A549 (cell line): ENCODE data around the gene ACTA2. TPM values are rescaled to one million over a fixed set of nuclear protein-coding genes. Genes with fewer than 3 reads are reported as not detected.

Experiments
- ATAC-seq, 2 experiments: fragments of 200-7000 bp in 1 of 2; fragments of >200 bp in 1 of 2; cut with Nextera tagmentation in 1 of 2; cut with Tn5 transposase in 1 of 2; 3 replicates each; pipeline versions ENCODE4 v1.8.0 to v1.9.1; 2018 to 2020; ENCODE audit warnings: mild to moderate bottlenecking in 1 of 2, moderate library complexity in 1 of 2
- CTCF ChIA-PET: fragments of 300-600 bp; sonication (Branson Sonifier 250); formaldehyde crosslinking; extraction: SDS; loops from one replicate; lab custom pipeline; 2021; ENCODE audit warnings: antibody characterized with exemption, inconsistent platforms; lab: Yijun Ruan, JAX
- POLR2A ChIA-PET: fragments of 350-600 bp; formaldehyde crosslinking; extraction: SDS; loops from one replicate; lab custom pipeline; 2021; ENCODE audit warnings: antibody characterized with exemption, inconsistent platforms; lab: Yijun Ruan, JAX
- DNase-seq, 2 experiments: peaks; one replicate each; pipeline versions ENCODE4 v3.0.0 to v3.0.0-alpha.2; 2011 to 2016; ENCODE audit warnings: low read depth in 1 of 2, low spot score in 1 of 2
- FAIRE-seq: peaks from 2 replicates; lab custom pipeline; 2011; peaks lifted over from hg19 to GRCh38; lab: Jason Lieb, UNC
- H3K27ac ChIP-seq, 2 experiments: fragments of >200 bp; sonication (Bioruptor Twin); formaldehyde crosslinking; 3 replicates each; pipeline ENCODE4 v1.5.1; 2016 to 2017
- H3K4me1 ChIP-seq: fragments of >200 bp; sonication (Bioruptor Twin); formaldehyde crosslinking; 3 replicates; pipeline ENCODE4 v1.6.1; 2016
- H3K4me2 ChIP-seq: fragments of >200 bp; sonication (Bioruptor Twin); formaldehyde crosslinking; 3 replicates; pipeline ENCODE4 v1.6.1; 2016
- H3K4me3 ChIP-seq: fragments of >200 bp; sonication (Bioruptor Twin); formaldehyde crosslinking; 3 replicates; pipeline ENCODE4 v1.5.1; 2016
- H3K9me3 ChIP-seq: fragments of >200 bp; sonication (Bioruptor Twin); formaldehyde crosslinking; 3 replicates; pipeline ENCODE4 v1.6.1; 2016
- BHLHE40 ChIP-seq: IDR thresholded peaks from 2 replicates; pipeline ENCODE4 v1.6.1; 2012; ENCODE audit warnings: low read depth, low read length, inconsistent platforms
- CHD2 ChIP-seq: fragments of 150-350 bp; IDR thresholded peaks from 2 replicates; pipeline ENCODE4 v1.6.1; 2014; ENCODE audit warnings: low read length; ENCODE audit not compliant: partially characterized antibody
- CHD4 ChIP-seq: fragments of 200-600 bp; sonication (generic); IDR thresholded peaks from 2 replicates; pipeline ENCODE4 v1.6.1; 2016; ENCODE audit warnings: antibody characterized with exemption, mild to moderate bottlenecking, borderline replicate concordance
- EHF ChIP-seq: fragments of 250-450 bp; sonication (Bioruptor Pico); IDR thresholded peaks from 2 replicates; pipeline ENCODE4 v1.5.0; 2020; ENCODE audit warnings: mild to moderate bottlenecking
- ESRRA ChIP-seq: fragments of 150-350 bp; IDR thresholded peaks from 2 replicates; pipeline ENCODE4 v1.6.1; 2014; ENCODE audit warnings: mild to moderate bottlenecking, low read length, borderline replicate concordance
- FOSL2 ChIP-seq, 2 experiments: fragments of 450-650 bp in 1 of 2; fragments of >200 bp in 1 of 2; sonication (Bioruptor Twin) in 1 of 2; formaldehyde crosslinking; IDR thresholded peaks; 2 replicates each; pipeline versions ENCODE4 v1.5.0 to v1.6.1; 2016 to 2020; ENCODE audit warnings: mild to moderate bottlenecking in 1 of 2, moderate library complexity in 1 of 2
- HMGXB4 ChIP-seq: fragments of 250-450 bp; sonication (Bioruptor Pico); IDR thresholded peaks from 2 replicates; pipeline ENCODE4 v1.5.0; 2021; ENCODE audit warnings: mild to moderate bottlenecking, moderate library complexity, borderline replicate concordance
- HOXA7 ChIP-seq: fragments of 250-450 bp; sonication (Bioruptor Pico); IDR thresholded peaks from 2 replicates; pipeline ENCODE4 v1.5.0; 2020; ENCODE audit warnings: mild to moderate bottlenecking, moderate library complexity
- HOXB13 ChIP-seq: fragments of 250-450 bp; sonication (Bioruptor Pico); IDR thresholded peaks from 2 replicates; pipeline ENCODE4 v1.5.0; 2020; ENCODE audit warnings: low read depth, mild to moderate bottlenecking, moderate library complexity
- JUN ChIP-seq, 2 experiments: fragments of >200 bp; sonication (Bioruptor Twin); formaldehyde crosslinking; IDR thresholded peaks; 2 replicates in 1 of 2; 3 replicates in 1 of 2; pipeline ENCODE4 v1.6.1; 2016 to 2017
- KDM1A ChIP-seq: fragments of 200-600 bp; sonication (generic); IDR thresholded peaks from 2 replicates; pipeline ENCODE4 v1.6.1; 2016; ENCODE audit warnings: low read depth, mild to moderate bottlenecking
- MAZ ChIP-seq: fragments of 150-350 bp; IDR thresholded peaks from 2 replicates; pipeline ENCODE4 v1.6.1; 2014; ENCODE audit warnings: antibody characterized with exemption, low read depth, low read length, borderline replicate concordance
- NFE2L2 ChIP-seq: fragments of 150-350 bp; conservative IDR thresholded peaks from 2 replicates; pipeline ENCODE4 v1.6.1; 2014; ENCODE audit warnings: low read length
- PBX3 ChIP-seq: IDR thresholded peaks from 2 replicates; pipeline ENCODE4 v1.6.1; 2012
- POLR2AphosphoS2 ChIP-seq: conservative IDR thresholded peaks from 2 replicates; pipeline ENCODE4 v1.6.1; 2012; ENCODE audit warnings: low read length, improper control_type of control experiment, inconsistent platforms
- RARB ChIP-seq: fragments of 250-450 bp; sonication (Bioruptor Pico); IDR thresholded peaks from 2 replicates; pipeline ENCODE4 v1.8.0; 2021; ENCODE audit warnings: mild to moderate bottlenecking, moderate library complexity
- SREBF2 ChIP-seq: fragments of 450-650 bp; IDR thresholded peaks from 2 replicates; pipeline ENCODE4 v1.6.1; 2014; ENCODE audit warnings: mild to moderate bottlenecking, moderate library complexity
- USF2 ChIP-seq: fragments of 450-650 bp; IDR thresholded peaks from 2 replicates; pipeline ENCODE4 v1.6.1; 2014; ENCODE audit warnings: antibody characterized with exemption
- ZC3H11A ChIP-seq: fragments of 450-650 bp; IDR thresholded peaks from 2 replicates; pipeline ENCODE4 v1.6.1; 2014; ENCODE audit warnings: antibody characterized with exemption, mild to moderate bottlenecking
- ZFP36 ChIP-seq: fragments of 450-650 bp; IDR thresholded peaks from 2 replicates; pipeline ENCODE4 v1.6.1; 2014; ENCODE audit warnings: borderline replicate concordance; ENCODE audit not compliant: partially characterized antibody
- WGBS: methylation state at CpG from one replicate; pipeline ENCODE4 v1.1.6; 2017; ENCODE audit errors: missing lambda C conversion rate; 5-methylcytosine and 5-hydroxymethylcytosine counted together
- polyA plus RNA-seq, 4 experiments: library from polyadenylated mRNA; depleted of rRNA in 3 of 4; stranded (reverse); fragments of >200 nt; fragmentation: RNase III in 1 of 4; extraction: RNeasy Plus Mini Kit Qiagen cat#74134 plus additional on column Dnase treatment in 1 of 4; gene quantifications; 2 replicates in 3 of 4; 3 replicates in 1 of 4; pipeline ENCODE4 v1.2.3, GENCODE V29; 2011 to 2017

Gene ACTA2
- polyA plus RNA-seq, 2 of the 4 experiments (the other 2 are of a cell fraction) = 15.0 to 25.9 TPM

- WGBS = 94% methylated on average over 1 of the region's 1 CpG
- TF ChIP-seq CHD2 (no peak), CHD4 (no peak), FOSL2 (IDR thresholded peaks at IDR 0.05) (no peak), FOSL2 (CRISPR knock-in tag; IDR thresholded peaks at IDR 0.05) (no peak)
- H3K9me3 ChIP-seq = no peaks in the 10 kb centered on the region
- CTCF ChIA-PET = interaction anchor here (1.0 to 6.8 kb wide), 4 partner anchors 12 to 382 kb away, joined by 3 to 93 read pairs (median 24); no protein-coding TSS in a partner anchor
- H3K4me1 ChIP-seq = no peaks in the 10 kb centered on the region
- FAIRE-seq (no peak), DNase-seq (no peak), ATAC-seq (no peak)
- no peak overlapping the region for H3K4me2 ChIP-seq
- no peak overlapping the region for H3K27ac ChIP-seq
- no peak overlapping the region for H3K4me3 ChIP-seq
- POLR2A ChIA-PET = no interaction called here
These were observed 6.4 kb downstream of the ACTA2 start for GRCh38 chr10:88946200-88946599.

- CTCF ChIA-PET = interaction anchor here (1.2 to 6.8 kb wide), 4 partner anchors 11 to 110 kb away, joined by 3 to 93 read pairs (median 24); no protein-coding TSS in a partner anchor
- no peak for FAIRE-seq
- H3K9me3 ChIP-seq = no peaks in the 10 kb centered on the region
- no peak overlapping the region for H3K4me2 ChIP-seq
- WGBS = 70% methylated on average over 3 of the region's 3 CpGs
- no peak for DNase-seq
- H3K27ac ChIP-seq = no peak overlapping the region
- H3K4me3 ChIP-seq = no peak overlapping the region
- POLR2A ChIA-PET = no interaction called here
- no peak for ATAC-seq
- TF ChIP-seq ESRRA = no peak
- no peak for TF ChIP-seq POLR2AphosphoS2
- H3K4me1 ChIP-seq = no peaks in the 10 kb centered on the region
These were observed 7.8 kb downstream of the ACTA2 start for GRCh38 chr10:88944813-88945212.

- no peak for ATAC-seq
- Histone ChIP-seq H3K27ac (no peak overlapping the region), H3K4me1 (no peaks in the 10 kb centered on the region), H3K9me3 (no peaks in the 10 kb centered on the region), H3K4me3 (no peak overlapping the region), H3K4me2 (no peak overlapping the region)
- FAIRE-seq = no peak
- no peak for DNase-seq
- ChIA-PET CTCF (interaction anchor here (1.0 to 6.8 kb wide), 5 partner anchors 10 to 109 kb away, joined by 3 to 93 read pairs (median 11); no protein-coding TSS in a partner anchor), POLR2A (no interaction called here)
- 78% methylated on average over 3 of the region's 3 CpGs for WGBS
- no peak for TF ChIP-seq HOXB13
- no peak for TF ChIP-seq POLR2AphosphoS2
- no peak for TF ChIP-seq ZFP36
- no peak for TF ChIP-seq PBX3
- no peak for TF ChIP-seq HOXA7 (CRISPR knock-in tag)
- TF ChIP-seq USF2 = no peak
- no peak for TF ChIP-seq BHLHE40
- TF ChIP-seq RARB (CRISPR knock-in tag) = no peak
These were observed 8.8 kb downstream of the ACTA2 start for GRCh38 chr10:88943778-88944177.

GRCh38 chr10:88941026-88941425, 11.5 kb downstream of the ACTA2 start:
- Histone ChIP-seq H3K4me1 (no peaks in the 10 kb centered on the region), H3K4me2 (no peak overlapping the region), H3K9me3 (no peaks in the 10 kb centered on the region), H3K27ac (no peak overlapping the region), H3K4me3 (no peak overlapping the region)
- ChIA-PET POLR2A (no interaction called here), CTCF (interaction anchor here (2.1 to 6.8 kb wide), 3 partner anchors 7 to 106 kb away, joined by 7 to 93 read pairs (median 36); no protein-coding TSS in a partner anchor)
- FAIRE-seq = no peak
- TF ChIP-seq NFE2L2 = no peak
- TF ChIP-seq CHD2 = no peak
- no peak for TF ChIP-seq EHF (CRISPR knock-in tag)
- no peak for TF ChIP-seq SREBF2
- TF ChIP-seq HMGXB4 (CRISPR knock-in tag) = no peak
- no peak for TF ChIP-seq JUN (IDR thresholded peaks at IDR 0.05)
- TF ChIP-seq KDM1A = no peak
- no peak for TF ChIP-seq ZC3H11A
- TF ChIP-seq MAZ = no peak
- 88% methylated on average over 6 of the region's 6 CpGs for WGBS
- no peak for DNase-seq
- ATAC-seq = no peak
